Keratinocyte (primary cell): ENCODE measurements around the gene NPAS3. TPM values are rescaled to one million over a fixed set of nuclear protein-coding genes. Genes with fewer than 3 reads are reported as not detected.

Experiments
- DNase-seq: peaks from one replicate; pipeline ENCODE4 v3.0.0-alpha.2; 2011; ENCODE audit warnings: low read depth, missing footprints, low spot score
- FAIRE-seq: peaks from 2 replicates; lab custom pipeline; 2011; peaks lifted over from hg19 to GRCh38; lab: Jason Lieb, UNC
- H2AFZ ChIP-seq: 2 replicates; pipeline ENCODE4 v1.6.0; 2012; ENCODE audit warnings: low read length, control low read depth, inconsistent platforms; ENCODE audit not compliant: control insufficient read depth
- H3K27ac ChIP-seq: 2 replicates; pipeline ENCODE4 v1.5.1; 2011; ENCODE audit warnings: low read length; ENCODE audit not compliant: control insufficient read depth, insufficient read depth
- H3K27me3 ChIP-seq: 3 replicates; pipeline ENCODE4 v1.6.0; 2011; ENCODE audit warnings: low read length; ENCODE audit not compliant: control insufficient read depth, insufficient read depth; ENCODE audit errors: extremely low read depth
- H3K36me3 ChIP-seq, 2 experiments: 2 replicates in 1 of 2; 3 replicates in 1 of 2; pipeline ENCODE4 v1.5.1; 2011; ENCODE audit warnings: low read length in 2 of 2, mild to moderate bottlenecking in 1 of 2; ENCODE audit not compliant: control insufficient read depth in 2 of 2, insufficient read depth in 2 of 2; ENCODE audit errors: extremely low read depth in 1 of 2
- H3K4me1 ChIP-seq: 3 replicates; pipeline ENCODE4 v1.5.1; 2011; ENCODE audit warnings: low read length; ENCODE audit not compliant: control insufficient read depth, insufficient read depth; ENCODE audit errors: extremely low read depth
- H3K4me2 ChIP-seq: 3 replicates; pipeline ENCODE4 v1.6.0; 2011; ENCODE audit warnings: low read depth, low read length; ENCODE audit not compliant: control insufficient read depth, insufficient read depth; ENCODE audit errors: extremely low read depth
- H3K4me3 ChIP-seq, 3 experiments: fragments of 200-600 bp in 1 of 3; sonication (generic) in 1 of 3; 2 replicates in 2 of 3; 3 replicates in 1 of 3; pipeline ENCODE4 v1.5.1; 2011 to 2016; ENCODE audit warnings: low read length in 3 of 3, mild to moderate bottlenecking in 3 of 3, control low read depth in 2 of 3, inconsistent platforms in 1 of 3, low read depth in 1 of 3, mixed read lengths in 1 of 3, mixed run types in 1 of 3, moderate library complexity in 1 of 3; ENCODE audit not compliant: control insufficient read depth in 2 of 3, insufficient read depth in 2 of 3; ENCODE audit errors: extremely low read depth in 1 of 3
- H3K79me2 ChIP-seq: 2 replicates; pipeline ENCODE4 v1.6.0; 2012; ENCODE audit warnings: low read length; ENCODE audit not compliant: control insufficient read depth, insufficient read depth
- H3K9ac ChIP-seq: 3 replicates; pipeline ENCODE4 v1.6.0; 2011; ENCODE audit warnings: low read length; ENCODE audit not compliant: control insufficient read depth, insufficient read depth; ENCODE audit errors: extremely low read depth
- H3K9me1 ChIP-seq: 3 replicates; pipeline ENCODE4 v1.6.0; 2011; ENCODE audit warnings: low read length; ENCODE audit not compliant: control insufficient read depth, insufficient read depth; ENCODE audit errors: extremely low read depth
- H3K9me3 ChIP-seq: 2 replicates; pipeline ENCODE4 v1.5.1; 2012; ENCODE audit warnings: low read depth, low read length; ENCODE audit not compliant: control insufficient read depth
- H4K20me1 ChIP-seq: 3 replicates; pipeline ENCODE4 v1.6.0; 2011; ENCODE audit warnings: low read length; ENCODE audit not compliant: control insufficient read depth, insufficient read depth; ENCODE audit errors: extremely low read depth
- CTCF ChIP-seq, 3 experiments: IDR thresholded peaks in 1 of 3; conservative IDR thresholded peaks in 1 of 3; optimal IDR thresholded peaks in 1 of 3; 2 replicates in 2 of 3; 3 replicates in 1 of 3; pipeline versions ENCODE3 to v1.5.1; 2011; ENCODE audit warnings: low read length in 3 of 3, mild to moderate bottlenecking in 3 of 3, moderate library complexity in 2 of 3, control low read depth in 1 of 3, inconsistent platforms in 1 of 3; ENCODE audit not compliant: insufficient read depth in 2 of 3; ENCODE audit errors: extremely low read depth in 1 of 3
- EZH2 ChIP-seq: IDR thresholded peaks from one replicate; pipeline ENCODE4 v1.6.1; 2012; ENCODE audit warnings: inconsistent platforms, mild to moderate bottlenecking, low read length, moderate library complexity
- dilution Hi-C: fragments of 300-500 bp; cut with MboI; formaldehyde crosslinking; loops from one replicate; pipeline ENCODE4 v1.7.0; 2020; ENCODE audit warnings: low sequenced_read_pairs; ENCODE audit not compliant: extremely low pct_ligation_motif_present
- polyA plus RNA-seq, 5 experiments: library from polyadenylated mRNA; depleted of rRNA in 3 of 5; stranded (reverse) in 3 of 5; stranded (forward) in 1 of 5; unstranded in 1 of 5; fragments of >200 nt; gene quantifications; 1 replicate in 1 of 5; 2 replicates in 3 of 5; 3 replicates in 1 of 5; pipeline versions ENCODE4 v1.2.1 to v1.2.3, GENCODE V29; 2011 to 2012; ENCODE audit warnings: missing spikeins in 2 of 5, low read depth in 1 of 5, low replicate concordance in 1 of 5

Gene NPAS3
- polyA plus RNA-seq, 1 donor (not counting 4 experiments of a cell fraction or from before 2014, with no cell fraction given), result 0.07 TPM

- H3K27me3 ChIP-seq, result no peaks in the 10 kb centered on the region
- H3K9ac ChIP-seq, result no peak overlapping the region
- dilution Hi-C loops, result no loop called here
- no peak for TF ChIP-seq EZH2
- no peak overlapping the region for H2AFZ ChIP-seq
- no peaks in the 10 kb centered on the region for H4K20me1 ChIP-seq
- H3K27ac ChIP-seq, result no peak overlapping the region
- H3K4me2 ChIP-seq, result peak overlapping the region; percentile 75
- peak; percentile 88 for DNase-seq
- H3K36me3 ChIP-seq, result no peaks in the 10 kb centered on the region
- no peaks in the 10 kb centered on the region for H3K79me2 ChIP-seq
- FAIRE-seq, result peak; percentile 75
- H3K4me1 ChIP-seq, result peaks cover 19% of the 10 kb centered on the region
- H3K9me3 ChIP-seq, result no peaks in the 10 kb centered on the region
- H3K9me1 ChIP-seq, result no peaks in the 10 kb centered on the region
- no peak overlapping the region for H3K4me3 ChIP-seq
Measured at GRCh38 chr14:33617154-33617553, 678.5 kb downstream of the NPAS3 start.

GRCh38 chr14:33618361-33619105 is 679.9 kb downstream of the NPAS3 start:
- TF ChIP-seq EZH2 (no peak), CTCF (optimal IDR thresholded peaks at IDR 0.05 in 1 of 3, IDR thresholded peaks at IDR 0.05 in 1 of 3, conservative IDR thresholded peaks at IDR 0.05 in 1 of 3; ENCODE audit: extremely low read depth in 1 of 3, insufficient read depth in 2 of 3, low read length in 3 of 3) (no peak)
- FAIRE-seq, result peak; percentile 32
- Histone ChIP-seq H3K4me3 (no peak overlapping the region), H3K9me3 (no peaks in the 10 kb centered on the region), H3K27ac (no peak overlapping the region), H3K9me1 (no peaks in the 10 kb centered on the region), H2AFZ (no peak overlapping the region), H3K4me2 (no peak overlapping the region), H3K4me1 (peaks cover 19% of the 10 kb centered on the region), H3K9ac (no peak overlapping the region), H3K36me3 (no peaks in the 10 kb centered on the region), H3K27me3 (no peaks in the 10 kb centered on the region), H3K79me2 (no peaks in the 10 kb centered on the region), H4K20me1 (no peaks in the 10 kb centered on the region)
- dilution Hi-C loops, result no loop called here
- DNase-seq, result no peak
